Panc1 (cell line): ENCODE results near the gene PRKACA. TPM values are rescaled to one million over a fixed set of nuclear protein-coding genes. Genes with fewer than 3 reads are reported as not detected.

Experiments used
- ATAC-seq: fragments of 200-7000 bp; cut with Tn5 transposase; 2 replicates; pipeline ENCODE4 v1.9.1; 2020; ENCODE audit warnings: mild to moderate bottlenecking, moderate library complexity
- BruUV-seq: library from RNA; stranded (reverse); fragments of 400-500 nt; replicated peaks from 2 replicates; lab custom pipeline; 2021; lab: Mats Ljungman, UMichigan
- CTCF ChIA-PET: fragments of 300-600 bp; sonication (Branson Sonifier 250); formaldehyde crosslinking; loops from one replicate; lab custom pipeline; 2022; ENCODE audit warnings: antibody characterized with exemption; lab: Charles Lee
- POLR2A ChIA-PET: fragments of 300-600 bp; sonication (Branson Sonifier 250); formaldehyde crosslinking; loops from one replicate; lab custom pipeline; 2022; ENCODE audit warnings: antibody characterized with exemption; lab: Charles Lee
- DNase-seq: peaks from one replicate; pipeline ENCODE4 v3.0.0-alpha.2; 2010; ENCODE audit warnings: low read depth, low spot score
- H3K27ac ChIP-seq: 2 replicates; pipeline ENCODE4 v1.5.1; 2011; ENCODE audit warnings: mild to moderate bottlenecking, low read length, inconsistent platforms
- H3K27me3 ChIP-seq: fragments of 200-500 bp; sonication (Bioruptor generic); 2 replicates; pipeline ENCODE4 v1.6.0; 2014; ENCODE audit warnings: low read length, inconsistent platforms; ENCODE audit not compliant: control insufficient read depth, insufficient read depth
- H3K36me3 ChIP-seq: fragments of 200-500 bp; sonication (Bioruptor generic); 2 replicates; pipeline ENCODE4 v1.5.1; 2014; ENCODE audit warnings: inconsistent platforms, mild to moderate bottlenecking, low read length, moderate library complexity; ENCODE audit not compliant: control insufficient read depth, insufficient read depth
- H3K4me1 ChIP-seq: 2 replicates; pipeline ENCODE4 v1.5.1; 2011; ENCODE audit warnings: inconsistent platforms, mild to moderate bottlenecking, low read length, moderate library complexity; ENCODE audit not compliant: control insufficient read depth, insufficient read depth
- H3K4me3 ChIP-seq, 2 experiments: 2 replicates each; pipeline ENCODE4 v1.5.1; 2011 to 2012; ENCODE audit warnings: low read depth in 2 of 2, low read length in 2 of 2, mild to moderate bottlenecking in 2 of 2, inconsistent platforms in 1 of 2, moderate library complexity in 1 of 2
- H3K9me3 ChIP-seq: fragments of 200-500 bp; sonication (Bioruptor generic); 2 replicates; pipeline ENCODE4 v1.5.1; 2014; ENCODE audit warnings: low read depth, mild to moderate bottlenecking, inconsistent platforms, low read length, moderate library complexity; ENCODE audit not compliant: control insufficient read depth, insufficient read depth
- POLR2AphosphoS5 ChIP-seq: IDR thresholded peaks from 2 replicates; pipeline ENCODE4 v1.6.1; 2012; ENCODE audit warnings: mild to moderate bottlenecking, low read depth, low read length, moderate library complexity
- REST ChIP-seq, 2 experiments: IDR thresholded peaks; 2 replicates each; pipeline ENCODE4 v1.6.1; 2011 to 2012; ENCODE audit warnings: low read depth in 2 of 2, control low read depth in 1 of 2, low read length in 1 of 2, mild to moderate bottlenecking in 1 of 2, moderate library complexity in 1 of 2; ENCODE audit not compliant: insufficient read depth in 1 of 2
- SIN3A ChIP-seq: IDR thresholded peaks from 2 replicates; pipeline ENCODE4 v1.6.1; 2012; ENCODE audit warnings: low read depth, mild to moderate bottlenecking, low read length, moderate library complexity, borderline replicate concordance; ENCODE audit not compliant: insufficient read depth
- TCF7L2 ChIP-seq: IDR thresholded peaks from 2 replicates; pipeline ENCODE4 v1.6.1; 2011; ENCODE audit warnings: mild to moderate bottlenecking, low read depth, low read length, inconsistent platforms
- in situ Hi-C: cut with HindIII; loops from 2 replicates; pipeline ENCODE4 v1.10.0; 2016; ENCODE audit warnings: low sequenced_read_pairs, low pct_unique_long_range_greater_than_20kb
- intact Hi-C: fragments of 100-400 bp; cut with micrococcal nuclease; formaldehyde crosslinking; loops from one replicate; pipeline ENCODE4 v1.10.0; 2022; ENCODE audit not compliant: unreplicated experiment
- total RNA-seq: library from RNA; stranded (reverse); gene quantifications from one replicate; pipeline ENCODE4 v1.2.1, GENCODE V29; 2021; ENCODE audit not compliant: unreplicated experiment
- TF ChIP-seq, protein P1 (sequence below): fragments of 450-650 bp; IDR thresholded peaks from 2 replicates; pipeline ENCODE4 v1.5.1; 2017; ENCODE audit warnings: mild to moderate bottlenecking

PRKACA gene
- total RNA-seq, 1 experiment from 2014 or later: 70.8 TPM

GRCh38 chr19:14106840-14107239, 10.7 kb downstream of the PRKACA start:
- in situ Hi-C loops: no loop called here
- BruUV-seq: no TSS peak

DNA sequence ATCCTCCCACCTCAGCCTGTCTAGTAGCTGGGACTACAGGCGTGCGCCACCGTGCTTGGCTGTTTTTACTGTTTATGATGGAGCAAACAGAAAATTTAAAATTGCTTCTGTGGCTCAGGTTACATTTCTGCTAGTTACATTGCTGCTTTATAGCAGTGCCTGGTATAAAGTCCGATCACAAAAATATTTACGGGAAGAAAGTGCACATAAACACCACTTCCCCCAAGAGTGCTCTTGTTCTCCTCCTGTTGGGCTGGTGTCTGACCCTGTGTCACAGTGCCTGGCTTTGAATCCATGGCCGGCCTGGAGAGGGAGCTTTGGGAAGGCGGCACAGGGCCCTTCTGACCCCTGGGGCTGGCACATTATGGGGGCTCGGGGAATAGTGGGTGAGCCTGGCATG, 11.9 kb downstream of the PRKACA start:
- ATAC-seq (no peak), DNase-seq (no peak)
- ChIA-PET POLR2A (no interaction called here), CTCF (no interaction called here)
- Histone ChIP-seq H3K27ac (no peak overlapping the region), H3K27me3 (no peaks in the 10 kb centered on the region), H3K4me3 (no peak overlapping the region), H3K9me3 (no peaks in the 10 kb centered on the region), H3K36me3 (no peaks in the 10 kb centered on the region), H3K4me1 (no peaks in the 10 kb centered on the region)
- in situ Hi-C loops (no loop called here), intact Hi-C loops (no loop called here)
- TF ChIP-seq, protein P1, sequence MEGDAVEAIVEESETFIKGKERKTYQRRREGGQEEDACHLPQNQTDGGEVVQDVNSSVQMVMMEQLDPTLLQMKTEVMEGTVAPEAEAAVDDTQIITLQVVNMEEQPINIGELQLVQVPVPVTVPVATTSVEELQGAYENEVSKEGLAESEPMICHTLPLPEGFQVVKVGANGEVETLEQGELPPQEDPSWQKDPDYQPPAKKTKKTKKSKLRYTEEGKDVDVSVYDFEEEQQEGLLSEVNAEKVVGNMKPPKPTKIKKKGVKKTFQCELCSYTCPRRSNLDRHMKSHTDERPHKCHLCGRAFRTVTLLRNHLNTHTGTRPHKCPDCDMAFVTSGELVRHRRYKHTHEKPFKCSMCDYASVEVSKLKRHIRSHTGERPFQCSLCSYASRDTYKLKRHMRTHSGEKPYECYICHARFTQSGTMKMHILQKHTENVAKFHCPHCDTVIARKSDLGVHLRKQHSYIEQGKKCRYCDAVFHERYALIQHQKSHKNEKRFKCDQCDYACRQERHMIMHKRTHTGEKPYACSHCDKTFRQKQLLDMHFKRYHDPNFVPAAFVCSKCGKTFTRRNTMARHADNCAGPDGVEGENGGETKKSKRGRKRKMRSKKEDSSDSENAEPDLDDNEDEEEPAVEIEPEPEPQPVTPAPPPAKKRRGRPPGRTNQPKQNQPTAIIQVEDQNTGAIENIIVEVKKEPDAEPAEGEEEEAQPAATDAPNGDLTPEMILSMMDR: no peak
- TF ChIP-seq SIN3A: no peak
- TF ChIP-seq POLR2AphosphoS5: no peak
- no peak for TF ChIP-seq TCF7L2
- no peak for TF ChIP-seq REST (IDR thresholded peaks at IDR 0.05; ENCODE audit: insufficient read depth in 1 of 2, low read depth in 2 of 2, low read length in 1 of 2)
- BruUV-seq: no TSS peak

More at GRCh38 chr19:14106840-14107239, 10.7 kb downstream of the PRKACA start:
- intact Hi-C loops: no loop called here
- no peaks in the 10 kb centered on the region for H3K27me3 ChIP-seq
- no peaks in the 10 kb centered on the region for H3K4me1 ChIP-seq
- ATAC-seq (no peak), DNase-seq (no peak)
- TF ChIP-seq POLR2AphosphoS5 (no peak), REST (IDR thresholded peaks at IDR 0.05; ENCODE audit: insufficient read depth in 1 of 2, low read depth in 2 of 2, low read length in 1 of 2) (no peak), TCF7L2 (no peak), SIN3A (no peak)
- TF ChIP-seq, protein P1: no peak
- no peak overlapping the region for H3K27ac ChIP-seq
- no peak overlapping the region for H3K4me3 ChIP-seq
- ChIA-PET POLR2A (no interaction called here), CTCF (no interaction called here)
- no peaks in the 10 kb centered on the region for H3K36me3 ChIP-seq
- no peaks in the 10 kb centered on the region for H3K9me3 ChIP-seq
